HCT116 (cell line): ENCODE results near the gene SCN3A.

Source experiments
- ATF3 ChIP-seq: IDR thresholded peaks from 2 replicates; pipeline ENCODE4 v1.6.1; 2012
- CTCF ChIP-seq, 3 experiments: fragments of 200-600 bp in 1 of 3; sonication (generic) in 1 of 3; IDR thresholded peaks in 2 of 3; conservative IDR thresholded peaks in 1 of 3; 2 replicates each; pipeline ENCODE4 v1.5.1; 2012 to 2017; ENCODE audit warnings: low read depth in 2 of 3, low read length in 2 of 3, antibody characterized with exemption in 1 of 3, borderline replicate concordance in 1 of 3, control low read depth in 1 of 3, mild to moderate bottlenecking in 1 of 3, mixed read lengths in 1 of 3, mixed run types in 1 of 3, moderate library complexity in 1 of 3; ENCODE audit not compliant: insufficient read depth in 1 of 3
- POLR2A ChIP-seq: IDR thresholded peaks from 2 replicates; pipeline ENCODE4 v1.7.0; 2011; ENCODE audit warnings: borderline replicate concordance; ENCODE audit not compliant: insufficient read depth, insufficient read length; ENCODE audit errors: extremely low read depth
- RAD21 ChIP-seq: IDR thresholded peaks from 2 replicates; pipeline ENCODE4 v1.6.1; 2012; ENCODE audit warnings: low read depth, mild to moderate bottlenecking
- REST ChIP-seq: IDR thresholded peaks from 2 replicates; pipeline ENCODE4 v1.6.1; 2012; ENCODE audit warnings: low read depth
- ZBTB33 ChIP-seq: IDR thresholded peaks from 2 replicates; pipeline ENCODE4 v1.6.1; 2011; ENCODE audit warnings: mild to moderate bottlenecking, low read length, moderate library complexity; ENCODE audit not compliant: insufficient replicate concordance; ENCODE audit errors: extremely low read depth

GRCh38 chr2:165064743-165065142 is 139.1 kb downstream of the SCN3A start:
- no peak for TF ChIP-seq POLR2A
- no peak for TF ChIP-seq REST
- no peak for TF ChIP-seq CTCF (IDR thresholded peaks at IDR 0.05 in 2 of 3, conservative IDR thresholded peaks at IDR 0.05 in 1 of 3; ENCODE audit: borderline replicate concordance in 1 of 3, insufficient read depth in 1 of 3, low read depth in 2 of 3, low read length in 2 of 3)
- no peak for TF ChIP-seq RAD21
- TF ChIP-seq ATF3, result no peak
- no peak for TF ChIP-seq ZBTB33
